Measurements from ENCODE around the gene C15orf39. TPM values are rescaled to one million over a fixed set of nuclear protein-coding genes. Genes with fewer than 3 reads are reported as not detected.

C15orf39 gene
- total and polyA plus RNA-seq, 9 of the 15 experiments (the other 6 are each of a cell fraction or from before 2014, with no cell fraction given): 0.31 to 29.8 (median 4.4) TPM

DNA sequence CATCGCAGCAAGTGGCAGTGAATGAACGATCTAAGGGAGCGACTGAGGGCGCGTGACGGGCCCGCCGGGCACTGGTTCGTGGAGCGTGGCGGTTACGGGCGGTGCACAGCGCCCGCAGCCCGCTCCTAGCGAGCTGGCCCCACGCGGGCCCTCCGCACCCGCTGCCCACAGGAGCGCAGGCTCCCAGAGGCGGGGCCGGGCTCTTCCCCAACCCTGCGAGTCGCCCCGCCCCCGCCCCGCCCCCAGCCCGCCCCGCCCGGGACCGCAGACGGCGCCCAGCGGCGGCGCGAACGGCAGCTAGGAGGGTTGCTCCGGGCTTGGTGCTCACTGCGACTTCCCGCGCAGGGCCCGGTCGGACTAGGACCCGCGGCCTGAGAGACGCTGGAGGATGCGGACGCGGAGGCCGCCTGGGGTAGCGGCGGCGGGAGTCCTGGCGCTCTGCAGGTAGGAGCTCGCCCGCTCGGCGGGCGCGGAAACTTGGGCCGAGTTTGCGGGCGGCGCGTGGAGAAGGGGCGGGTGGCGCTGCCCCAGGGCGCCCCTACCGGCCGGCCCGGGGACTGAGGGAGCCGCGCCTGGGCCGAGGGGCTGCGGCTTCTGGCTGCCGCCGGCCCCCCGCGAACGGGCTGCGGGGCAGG, at the start of gene C15orf39 (continued):
- TF ChIP-seq KAT2B (IDR thresholded peaks at IDR 0.05; ENCODE audit: low read depth, low read length) (peak; percentile 40), ETV1 (tag; conservative IDR thresholded peaks at IDR 0.05; ENCODE audit: low read depth) (no peak), ZNF696 (CRISPR knock-in tag; conservative IDR thresholded peaks at IDR 0.05) (no peak), RAD51 (IDR thresholded peaks at IDR 0.05; ENCODE audit: borderline replicate concordance, low read depth) (no peak), MAFK (IDR thresholded peaks at IDR 0.05; ENCODE audit: low read length) (no peak), U2AF2 (optimal IDR thresholded peaks at IDR 0.05; ENCODE audit: low read depth, low read length) (no peak), GTF2E2 (tag; IDR thresholded peaks at IDR 0.05) (peak; percentile 99), PHB (CRISPR knock-in tag; IDR thresholded peaks at IDR 0.05) (no peak), MTA3 (IDR thresholded peaks at IDR 0.05; ENCODE audit: borderline replicate concordance) (peak; percentile 73), BCOR (IDR thresholded peaks at IDR 0.05) (peak; percentile 73; the same call in 1 of the 2 replicates), KLF6 (CRISPR knock-in tag; IDR thresholded peaks at IDR 0.05; ENCODE audit: borderline replicate concordance) (no peak), ZNF263 (CRISPR knock-in tag; IDR thresholded peaks at IDR 0.05; ENCODE audit: borderline replicate concordance) (peak; percentile 44; the same call in 1 of the 2 replicates), LARP7 (IDR thresholded peaks at IDR 0.05) (no peak), POLR2B (IDR thresholded peaks at IDR 0.05; ENCODE audit: low read depth, partially characterized antibody) (peak; percentile 95)
- TF ChIP-seq, protein P1, sequence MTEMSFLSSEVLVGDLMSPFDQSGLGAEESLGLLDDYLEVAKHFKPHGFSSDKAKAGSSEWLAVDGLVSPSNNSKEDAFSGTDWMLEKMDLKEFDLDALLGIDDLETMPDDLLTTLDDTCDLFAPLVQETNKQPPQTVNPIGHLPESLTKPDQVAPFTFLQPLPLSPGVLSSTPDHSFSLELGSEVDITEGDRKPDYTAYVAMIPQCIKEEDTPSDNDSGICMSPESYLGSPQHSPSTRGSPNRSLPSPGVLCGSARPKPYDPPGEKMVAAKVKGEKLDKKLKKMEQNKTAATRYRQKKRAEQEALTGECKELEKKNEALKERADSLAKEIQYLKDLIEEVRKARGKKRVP (CRISPR knock-in tag; IDR thresholded peaks at IDR 0.05): peak; percentile 39; the same call in 1 of the 2 replicates
- TF ChIP-seq, protein P2, sequence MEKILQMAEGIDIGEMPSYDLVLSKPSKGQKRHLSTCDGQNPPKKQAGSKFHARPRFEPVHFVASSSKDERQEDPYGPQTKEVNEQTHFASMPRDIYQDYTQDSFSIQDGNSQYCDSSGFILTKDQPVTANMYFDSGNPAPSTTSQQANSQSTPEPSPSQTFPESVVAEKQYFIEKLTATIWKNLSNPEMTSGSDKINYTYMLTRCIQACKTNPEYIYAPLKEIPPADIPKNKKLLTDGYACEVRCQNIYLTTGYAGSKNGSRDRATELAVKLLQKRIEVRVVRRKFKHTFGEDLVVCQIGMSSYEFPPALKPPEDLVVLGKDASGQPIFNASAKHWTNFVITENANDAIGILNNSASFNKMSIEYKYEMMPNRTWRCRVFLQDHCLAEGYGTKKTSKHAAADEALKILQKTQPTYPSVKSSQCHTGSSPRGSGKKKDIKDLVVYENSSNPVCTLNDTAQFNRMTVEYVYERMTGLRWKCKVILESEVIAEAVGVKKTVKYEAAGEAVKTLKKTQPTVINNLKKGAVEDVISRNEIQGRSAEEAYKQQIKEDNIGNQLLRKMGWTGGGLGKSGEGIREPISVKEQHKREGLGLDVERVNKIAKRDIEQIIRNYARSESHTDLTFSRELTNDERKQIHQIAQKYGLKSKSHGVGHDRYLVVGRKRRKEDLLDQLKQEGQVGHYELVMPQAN (IDR thresholded peaks at IDR 0.05; ENCODE audit: borderline replicate concordance): no peak
- TF ChIP-seq, protein P3, sequence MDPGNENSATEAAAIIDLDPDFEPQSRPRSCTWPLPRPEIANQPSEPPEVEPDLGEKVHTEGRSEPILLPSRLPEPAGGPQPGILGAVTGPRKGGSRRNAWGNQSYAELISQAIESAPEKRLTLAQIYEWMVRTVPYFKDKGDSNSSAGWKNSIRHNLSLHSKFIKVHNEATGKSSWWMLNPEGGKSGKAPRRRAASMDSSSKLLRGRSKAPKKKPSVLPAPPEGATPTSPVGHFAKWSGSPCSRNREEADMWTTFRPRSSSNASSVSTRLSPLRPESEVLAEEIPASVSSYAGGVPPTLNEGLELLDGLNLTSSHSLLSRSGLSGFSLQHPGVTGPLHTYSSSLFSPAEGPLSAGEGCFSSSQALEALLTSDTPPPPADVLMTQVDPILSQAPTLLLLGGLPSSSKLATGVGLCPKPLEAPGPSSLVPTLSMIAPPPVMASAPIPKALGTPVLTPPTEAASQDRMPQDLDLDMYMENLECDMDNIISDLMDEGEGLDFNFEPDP (CRISPR knock-in tag; IDR thresholded peaks at IDR 0.05): no peak
- TF ChIP-seq, protein P4, sequence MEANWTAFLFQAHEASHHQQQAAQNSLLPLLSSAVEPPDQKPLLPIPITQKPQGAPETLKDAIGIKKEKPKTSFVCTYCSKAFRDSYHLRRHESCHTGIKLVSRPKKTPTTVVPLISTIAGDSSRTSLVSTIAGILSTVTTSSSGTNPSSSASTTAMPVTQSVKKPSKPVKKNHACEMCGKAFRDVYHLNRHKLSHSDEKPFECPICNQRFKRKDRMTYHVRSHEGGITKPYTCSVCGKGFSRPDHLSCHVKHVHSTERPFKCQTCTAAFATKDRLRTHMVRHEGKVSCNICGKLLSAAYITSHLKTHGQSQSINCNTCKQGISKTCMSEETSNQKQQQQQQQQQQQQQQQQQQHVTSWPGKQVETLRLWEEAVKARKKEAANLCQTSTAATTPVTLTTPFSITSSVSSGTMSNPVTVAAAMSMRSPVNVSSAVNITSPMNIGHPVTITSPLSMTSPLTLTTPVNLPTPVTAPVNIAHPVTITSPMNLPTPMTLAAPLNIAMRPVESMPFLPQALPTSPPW (CRISPR knock-in tag; IDR thresholded peaks at IDR 0.05): peak; percentile 89
- TF ChIP-seq, protein P5, sequence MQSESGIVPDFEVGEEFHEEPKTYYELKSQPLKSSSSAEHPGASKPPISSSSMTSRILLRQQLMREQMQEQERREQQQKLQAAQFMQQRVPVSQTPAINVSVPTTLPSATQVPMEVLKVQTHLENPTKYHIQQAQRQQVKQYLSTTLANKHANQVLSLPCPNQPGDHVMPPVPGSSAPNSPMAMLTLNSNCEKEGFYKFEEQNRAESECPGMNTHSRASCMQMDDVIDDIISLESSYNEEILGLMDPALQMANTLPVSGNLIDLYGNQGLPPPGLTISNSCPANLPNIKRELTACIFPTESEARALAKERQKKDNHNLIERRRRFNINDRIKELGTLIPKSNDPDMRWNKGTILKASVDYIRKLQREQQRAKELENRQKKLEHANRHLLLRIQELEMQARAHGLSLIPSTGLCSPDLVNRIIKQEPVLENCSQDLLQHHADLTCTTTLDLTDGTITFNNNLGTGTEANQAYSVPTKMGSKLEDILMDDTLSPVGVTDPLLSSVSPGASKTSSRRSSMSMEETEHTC (IDR thresholded peaks at IDR 0.05): peak; percentile 6; the same call in 1 of the 2 replicates
- TF ChIP-seq, protein P6, sequence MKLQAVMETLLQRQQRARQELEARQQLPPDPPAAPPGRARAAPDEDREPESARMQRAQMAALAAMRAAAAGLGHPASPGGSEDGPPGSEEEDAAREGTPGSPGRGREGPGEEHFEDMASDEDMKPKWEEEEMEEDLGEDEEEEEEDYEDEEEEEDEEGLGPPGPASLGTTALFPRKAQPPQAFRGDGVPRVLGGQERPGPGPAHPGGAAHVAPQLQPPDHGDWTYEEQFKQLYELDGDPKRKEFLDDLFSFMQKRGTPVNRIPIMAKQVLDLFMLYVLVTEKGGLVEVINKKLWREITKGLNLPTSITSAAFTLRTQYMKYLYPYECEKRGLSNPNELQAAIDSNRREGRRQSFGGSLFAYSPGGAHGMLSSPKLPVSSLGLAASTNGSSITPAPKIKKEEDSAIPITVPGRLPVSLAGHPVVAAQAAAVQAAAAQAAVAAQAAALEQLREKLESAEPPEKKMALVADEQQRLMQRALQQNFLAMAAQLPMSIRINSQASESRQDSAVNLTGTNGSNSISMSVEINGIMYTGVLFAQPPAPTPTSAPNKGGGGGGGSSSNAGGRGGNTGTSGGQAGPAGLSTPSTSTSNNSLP (IDR thresholded peaks at IDR 0.05; ENCODE audit: borderline replicate concordance, low read depth, low read length): no peak
